Measurements from ENCODE around the gene GPRC5A. TPM values are rescaled to one million over a fixed set of nuclear protein-coding genes. Genes with fewer than 3 reads are reported as not detected.

The GPRC5A gene
- total RNA-seq, 1 donor from 2014 or later: not detected

- intact Hi-C loops (cut with micrococcal nuclease): no loop called here
These were observed 47.2 kb downstream of the GPRC5A start for GRCh38 chr12:12938541-12938940.

- intact Hi-C loops (cut with micrococcal nuclease): no loop called here
These were observed 48.5 kb downstream of the GPRC5A start for GRCh38 chr12:12939888-12940287.

- intact Hi-C loops (cut with micrococcal nuclease): loop anchor here (2.0 kb wide), 1 partner anchor 29 kb away; no protein-coding TSS in a partner anchor
These were observed 50.3 kb downstream of the GPRC5A start for GRCh38 chr12:12941450-12942350.

- intact Hi-C loops (cut with micrococcal nuclease): loop anchor here (2.0 kb wide), 1 partner anchor 27 kb away; no protein-coding TSS in a partner anchor
These were observed 52.4 kb downstream of the GPRC5A start for GRCh38 chr12:12943586-12944260.

- intact Hi-C loops (cut with micrococcal nuclease): no loop called here
These were observed 54.2 kb downstream of the GPRC5A start for GRCh38 chr12:12945591-12945990.

- intact Hi-C loops (cut with micrococcal nuclease): no loop called here
These were observed 55.5 kb downstream of the GPRC5A start for GRCh38 chr12:12946686-12947355.

- intact Hi-C loops (cut with micrococcal nuclease): no loop called here
These were observed 56.5 kb downstream of the GPRC5A start for GRCh38 chr12:12947902-12948301.

- intact Hi-C loops (cut with micrococcal nuclease): no loop called here
These were observed 60.1 kb downstream of the GPRC5A start for GRCh38 chr12:12951504-12951903.

- intact Hi-C loops (cut with micrococcal nuclease): no loop called here
These were observed 60.7 kb downstream of the GPRC5A start, which contains the start of gene GPRC5D for GRCh38 chr12:12952036-12952435. GPRC5D (minus strand) TSS chr12:12952170; CDS start chr12:12950384, 1,786 bp downstream.

- intact Hi-C loops (cut with micrococcal nuclease): no loop called here
These were observed 63.0 kb downstream of the GPRC5A start for GRCh38 chr12:12954356-12954755.

GRCh38 chr12:12954878-12955625 is 63.7 kb downstream of the GPRC5A start:
- intact Hi-C loops (cut with micrococcal nuclease): no loop called here

GRCh38 chr12:12958886-12959285 is 67.5 kb downstream of the GPRC5A start:
- intact Hi-C loops (cut with micrococcal nuclease): no loop called here

GRCh38 chr12:12960639-12961209 is 69.4 kb downstream of the GPRC5A start:
- intact Hi-C loops (cut with micrococcal nuclease): no loop called here

GRCh38 chr12:12964255-12964654 is 72.9 kb downstream of the GPRC5A start:
- intact Hi-C loops (cut with micrococcal nuclease): no loop called here

GRCh38 chr12:12965836-12966235 is 74.5 kb downstream of the GPRC5A start:
- intact Hi-C loops (cut with micrococcal nuclease): no loop called here

Other genes starting within 250 kb of the GPRC5A start
- 7.1 and 7.6 TPM in 2 replicates for gene GPR19, start 195.4 kb upstream of the GPRC5A start, total RNA-seq
- gene CDKN1B, start 174.2 kb upstream of the GPRC5A start, total RNA-seq: 93.0 and 96.9 TPM in 2 replicates
- 7.3 and 11.0 TPM in 2 replicates for gene APOLD1, start 105.9 kb upstream of the GPRC5A start, total RNA-seq
- 87.1 and 87.6 TPM in 2 replicates for gene DDX47, start 78.2 kb upstream of the GPRC5A start, total RNA-seq
- gene GPRC5D, start 60.6 kb downstream of the GPRC5A start, total RNA-seq: not detected in 2 replicates
- 7.6 and 8.0 TPM in 2 replicates for gene HEBP1, start 108.7 kb downstream of the GPRC5A start, total RNA-seq
- gene FAM234B, start 152.8 kb downstream of the GPRC5A start, total RNA-seq: 3.8 and 4.1 TPM in 2 replicates
- gene GSG1, start 212.1 kb downstream of the GPRC5A start, total RNA-seq: not detected in 2 replicates

Data from T-helper 1 cell treated with Interleukin-12 subunit alpha and Interleukin-12 subunit beta and Interleukin-4 antibody, amounts not matched to agents 30 ng/mL and 1 ng/mL, for 36 hours (primary cell).